ENCODE results near the gene OGA. TPM values are rescaled to one million over a fixed set of nuclear protein-coding genes. Genes with fewer than 3 reads are reported as not detected.

The OGA gene
- total RNA-seq, 2 donors from 2014 or later = 131 to 241 TPM

DNA sequence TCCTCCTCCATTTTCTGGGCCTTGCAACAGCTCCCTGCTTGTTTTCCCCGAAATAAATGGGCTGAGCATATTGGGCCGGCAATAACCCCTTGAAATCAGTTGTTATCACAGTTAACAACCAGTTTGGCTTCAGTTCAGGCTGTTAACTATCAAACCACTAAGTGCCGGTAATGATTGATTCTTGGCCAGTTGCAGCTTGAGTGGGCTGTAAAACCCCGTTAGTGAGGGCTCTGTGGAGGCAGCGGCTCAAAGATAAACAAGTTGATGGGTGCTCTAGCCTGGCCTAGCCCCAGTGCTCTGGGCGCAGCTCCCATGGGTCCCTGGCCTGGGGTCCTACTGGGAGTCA, 50.7 kb downstream of the OGA start:
- no peaks in the 10 kb centered on the region for H3K36me3 ChIP-seq
- no peak for TF ChIP-seq CTCF (IDR thresholded peaks at IDR 0.05)
- no peaks in the 10 kb centered on the region for H3K4me1 ChIP-seq (ENCODE audit: control insufficient read depth in 1 of 2, low read depth in 2 of 2)
- H3K27me3 ChIP-seq (replicated peaks; ENCODE audit: insufficient read depth) = no peaks in the 10 kb centered on the region
- no peaks in the 10 kb centered on the region for H3K9me3 ChIP-seq
- ATAC-seq (ENCODE audit: insufficient number of reproducible peaks, low FRiP score, low read depth) (no peak), DNase-seq (ENCODE audit: low spot score) (no peak)
- no peak overlapping the region for H3K27ac ChIP-seq
- no peak overlapping the region for H3K4me3 ChIP-seq

GRCh38 chr10:101766753-101767599, 51.3 kb downstream of the OGA start:
- no peaks in the 10 kb centered on the region for H3K36me3 ChIP-seq
- no peak for ATAC-seq (ENCODE audit: insufficient number of reproducible peaks, low FRiP score, low read depth)
- no peak overlapping the region for H3K27ac ChIP-seq
- H3K4me3 ChIP-seq = no peak overlapping the region
- no peak for DNase-seq (ENCODE audit: low spot score)
- no peaks in the 10 kb centered on the region for H3K9me3 ChIP-seq
- no peak for TF ChIP-seq CTCF (IDR thresholded peaks at IDR 0.05)
- no peaks in the 10 kb centered on the region for H3K27me3 ChIP-seq (replicated peaks; ENCODE audit: insufficient read depth)
- H3K4me1 ChIP-seq (ENCODE audit: control insufficient read depth in 1 of 2, low read depth in 2 of 2) = no peaks in the 10 kb centered on the region

- DNase-seq (ENCODE audit: low spot score) = no peak
- Histone ChIP-seq H3K27ac (no peak overlapping the region), H3K9me3 (no peaks in the 10 kb centered on the region), H3K36me3 (no peaks in the 10 kb centered on the region), H3K27me3 (replicated peaks; ENCODE audit: insufficient read depth) (no peaks in the 10 kb centered on the region), H3K4me3 (no peak overlapping the region), H3K4me1 (ENCODE audit: control insufficient read depth in 1 of 2, low read depth in 2 of 2) (no peaks in the 10 kb centered on the region)
- TF ChIP-seq CTCF (IDR thresholded peaks at IDR 0.05) = no peak
- no peak for ATAC-seq (ENCODE audit: insufficient number of reproducible peaks, low FRiP score, low read depth)
Observed at GRCh38 chr10:101766306-101766705, 51.9 kb downstream of the OGA start.

DNA sequence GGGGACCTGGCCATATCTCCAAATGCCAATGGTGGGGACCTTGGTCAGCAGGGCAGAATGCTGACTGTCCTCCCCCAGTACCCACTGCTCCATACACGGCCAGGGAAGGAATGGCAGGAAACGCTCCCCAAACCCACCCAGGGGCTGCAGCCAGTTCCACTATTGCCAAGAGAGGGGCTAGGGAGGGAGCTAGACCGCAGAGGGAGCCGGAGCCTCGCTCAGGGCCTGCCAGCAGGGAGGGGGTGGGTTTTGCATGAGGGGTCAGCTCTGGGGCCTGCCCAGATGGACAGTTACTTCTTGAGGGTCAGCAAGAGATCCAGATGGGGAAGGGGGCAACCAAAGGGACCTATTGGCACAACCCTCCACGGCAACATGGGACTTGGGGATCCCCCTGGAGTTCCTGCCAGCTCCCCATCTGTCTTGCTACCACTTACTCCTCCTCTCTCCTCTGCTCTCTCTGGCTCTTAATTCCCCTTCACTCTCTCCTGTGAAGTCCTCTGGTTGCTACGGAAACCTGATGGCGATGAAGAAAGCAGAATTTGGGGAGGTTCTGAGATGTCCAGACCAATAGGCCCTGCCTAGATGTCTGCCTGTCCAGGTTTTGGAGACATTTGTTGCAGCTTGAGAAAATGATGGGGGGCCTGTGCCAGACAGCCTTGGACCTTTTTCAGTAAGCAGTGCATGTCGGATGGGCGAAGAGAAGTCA, 55.0 kb downstream of the OGA start:
- Histone ChIP-seq H3K27me3 (replicated peaks; ENCODE audit: insufficient read depth) (no peaks in the 10 kb centered on the region), H3K36me3 (no peaks in the 10 kb centered on the region), H3K4me3 (no peak overlapping the region), H3K4me1 (ENCODE audit: control insufficient read depth in 1 of 2, low read depth in 2 of 2) (no peaks in the 10 kb centered on the region), H3K27ac (no peak overlapping the region), H3K9me3 (no peaks in the 10 kb centered on the region)
- DNase-seq (ENCODE audit: low spot score) (no peak), ATAC-seq (ENCODE audit: insufficient number of reproducible peaks, low FRiP score, low read depth) (no peak)
- TF ChIP-seq CTCF (IDR thresholded peaks at IDR 0.05) = no peak

DNA sequence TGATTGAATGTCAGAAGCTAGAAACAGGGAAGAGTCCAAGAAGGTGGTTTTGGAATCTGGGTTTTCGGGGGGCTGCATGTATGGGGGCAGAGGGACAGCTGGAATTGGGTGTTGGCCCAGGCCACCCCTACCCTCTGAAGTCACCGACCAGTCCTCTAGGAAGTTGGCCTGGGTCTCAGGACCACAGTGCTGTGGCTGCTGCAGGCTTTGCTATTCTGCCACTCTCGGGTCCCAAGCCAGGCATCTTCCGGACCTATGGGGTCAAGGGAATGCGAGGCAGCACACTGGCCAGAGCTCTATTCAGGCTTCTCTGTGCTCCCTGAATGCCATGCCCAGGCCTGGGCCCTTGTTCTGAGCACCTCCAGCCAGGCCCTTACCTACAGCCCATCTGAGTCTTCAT, 55.5 kb downstream of the OGA start:
- Histone ChIP-seq H3K27ac (no peak overlapping the region), H3K4me3 (no peak overlapping the region), H3K4me1 (ENCODE audit: control insufficient read depth in 1 of 2, low read depth in 2 of 2) (no peaks in the 10 kb centered on the region), H3K36me3 (no peaks in the 10 kb centered on the region), H3K9me3 (no peaks in the 10 kb centered on the region), H3K27me3 (replicated peaks; ENCODE audit: insufficient read depth) (no peaks in the 10 kb centered on the region)
- no peak for DNase-seq (ENCODE audit: low spot score)
- no peak for TF ChIP-seq CTCF (IDR thresholded peaks at IDR 0.05)
- ATAC-seq (ENCODE audit: insufficient number of reproducible peaks, low FRiP score, low read depth) = no peak
